ENCODE measurements around the gene PNMT. TPM values are rescaled to one million over a fixed set of nuclear protein-coding genes. Genes with fewer than 3 reads are reported as not detected.

Gene PNMT
- total and polyA plus RNA-seq, 2 donors (not counting 3 experiments of a cell fraction or from before 2014, with no cell fraction given): 0.11 TPM; not detected in 1

GRCh38 chr17:39622380-39623006 is 45.8 kb upstream of the PNMT start:
- FAIRE-seq (no peak), DNase-seq (ENCODE audit: low read depth, low spot score) (no peak)
- no peaks in the 10 kb centered on the region for H3K9me3 ChIP-seq (replicated peaks; ENCODE audit: control insufficient read depth, insufficient read depth, low read length)
- H2AFZ ChIP-seq (ENCODE audit: low read depth, low read length): no peak overlapping the region
- ChIA-PET CTCF (interaction anchor here (0.9 to 5.8 kb wide), 35 partner anchors 9 to 360 kb away, joined by 3 to 291 read pairs (median 10); partner anchors contain the start of genes ERBB2, MIEN1, PGAP3 and PNMT), POLR2A (no interaction called here)
- H3K9me1 ChIP-seq (replicated peaks; ENCODE audit: control insufficient read depth, extremely low read depth, insufficient read depth, low read length): no peaks in the 10 kb centered on the region
- dilution Hi-C loops (cut with MboI; ENCODE audit: extremely low pct_ligation_motif_present, low sequenced_read_pairs): no loop called here
- intact Hi-C loops (cut with micrococcal nuclease): loop anchor here (1.0 to 10.0 kb wide), 10 partner anchors 30 to 358 kb away; partner anchors contain the start of genes MIEN1, PNMT and PSMD3
- peaks cover 28 to 29% of the 10 kb centered on the region in 2 experiments for H3K27me3 ChIP-seq (ENCODE audit: control insufficient read depth in 2 of 2, insufficient read depth in 2 of 2, low read length in 2 of 2)
- H3K27ac ChIP-seq (ENCODE audit: insufficient read depth, low read depth, low read length): no peak overlapping the region
- H3K4me3 ChIP-seq (replicated peaks in 1 of 3; ENCODE audit: insufficient read depth in 1 of 3, low read depth in 1 of 3, low read length in 3 of 3): no peak overlapping the region
- H3K36me3 ChIP-seq (ENCODE audit: control insufficient read depth in 2 of 2, extremely low read depth in 1 of 2, insufficient read depth in 2 of 2, low read length in 2 of 2): no peaks in the 10 kb centered on the region
- H3K4me2 ChIP-seq (ENCODE audit: insufficient read depth, low read length): no peak overlapping the region
- H3K79me2 ChIP-seq (ENCODE audit: control insufficient read depth, insufficient read depth, low read length): no peaks in the 10 kb centered on the region
- H3K9ac ChIP-seq (replicated peaks; ENCODE audit: extremely low read depth, insufficient read depth, low read length): no peak overlapping the region
- no TSS peak for BruUV-seq (replicated peaks)
- TF ChIP-seq EZH2 (IDR thresholded peaks at IDR 0.05; ENCODE audit: borderline replicate concordance, low read depth, low read length, severe bottlenecking) (peak; percentile 8), MAX (IDR thresholded peaks at IDR 0.05; ENCODE audit: insufficient read depth, insufficient read length) (no peak)
- H4K20me1 ChIP-seq (replicated peaks; ENCODE audit: control insufficient read depth, extremely low read depth, insufficient read depth, low read length): no peaks in the 10 kb centered on the region
- H3K4me1 ChIP-seq (ENCODE audit: control insufficient read depth, extremely low read depth, insufficient read depth, low read length): peaks cover 7% of the 10 kb centered on the region

DNA sequence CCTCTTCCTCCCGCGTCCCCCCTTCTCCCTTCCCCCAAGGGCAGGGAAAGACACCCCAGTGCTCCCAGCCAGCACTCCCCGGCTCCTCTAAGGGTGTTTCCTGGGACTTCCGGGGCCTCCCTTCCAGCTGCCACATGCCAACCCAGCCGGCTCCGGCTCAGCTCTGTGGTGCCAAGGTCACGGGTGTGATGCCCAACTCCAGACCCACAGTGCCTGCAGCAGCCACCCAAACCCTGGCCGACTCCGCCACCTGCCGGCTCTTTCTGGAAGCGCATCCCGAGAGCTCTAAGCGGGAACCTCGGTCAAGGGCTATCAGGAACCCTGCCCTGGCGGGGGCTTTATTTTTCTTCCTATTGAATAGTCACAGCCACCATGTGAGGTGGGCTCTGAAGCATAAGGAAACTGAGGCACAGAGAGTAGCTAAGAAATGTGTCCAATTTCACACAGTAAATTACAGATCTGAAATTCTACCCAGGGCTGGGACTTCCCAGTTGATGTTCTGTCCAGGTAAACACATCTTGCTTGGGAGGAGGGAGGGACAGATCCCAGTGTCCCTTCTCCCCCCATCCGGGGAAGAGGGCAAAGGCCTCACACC is 44.8 kb upstream of the PNMT start:
- no peak overlapping the region for H3K27ac ChIP-seq (ENCODE audit: insufficient read depth, low read depth, low read length)
- H3K36me3 ChIP-seq (ENCODE audit: control insufficient read depth in 2 of 2, extremely low read depth in 1 of 2, insufficient read depth in 2 of 2, low read length in 2 of 2): no peaks in the 10 kb centered on the region
- intact Hi-C loops (cut with micrococcal nuclease) (loop anchor here (1.0 to 10.0 kb wide), 5 partner anchors 29 to 331 kb away; partner anchors contain the start of gene MIEN1), dilution Hi-C loops (cut with MboI; ENCODE audit: extremely low pct_ligation_motif_present, low sequenced_read_pairs) (no loop called here)
- H3K27me3 ChIP-seq (ENCODE audit: control insufficient read depth in 2 of 2, insufficient read depth in 2 of 2, low read length in 2 of 2): peaks cover 36% of the 10 kb centered on the region in 2 experiments
- H4K20me1 ChIP-seq (replicated peaks; ENCODE audit: control insufficient read depth, extremely low read depth, insufficient read depth, low read length): no peaks in the 10 kb centered on the region
- FAIRE-seq (peak; percentile 86), DNase-seq (ENCODE audit: low read depth, low spot score) (peak; percentile 61)
- no peak overlapping the region for H3K4me3 ChIP-seq (replicated peaks in 1 of 3; ENCODE audit: insufficient read depth in 1 of 3, low read depth in 1 of 3, low read length in 3 of 3)
- no peaks in the 10 kb centered on the region for H3K9me3 ChIP-seq (replicated peaks; ENCODE audit: control insufficient read depth, insufficient read depth, low read length)
- POLR2A ChIA-PET: no interaction called here
- no peak for TF ChIP-seq POLR2AphosphoS5 (IDR thresholded peaks at IDR 0.05; ENCODE audit: insufficient read depth, low read depth, low read length)
- TF ChIP-seq CTCF (IDR thresholded peaks at IDR 0.05; ENCODE audit: extremely low read depth in 1 of 2, insufficient read depth in 1 of 2, low read depth in 1 of 2, low read length in 2 of 2): peak; percentile 93 to 96
- peaks cover 3% of the 10 kb centered on the region for H3K4me1 ChIP-seq (ENCODE audit: control insufficient read depth, extremely low read depth, insufficient read depth, low read length)
- H3K4me2 ChIP-seq (ENCODE audit: insufficient read depth, low read length): no peak overlapping the region
- no peak overlapping the region for H2AFZ ChIP-seq (ENCODE audit: low read depth, low read length)
- CTCF ChIA-PET: interaction anchor here (0.6 to 4.0 kb wide), 57 partner anchors 8 to 418 kb away, joined by 3 to 70 read pairs (median 5); partner anchors contain the start of genes ERBB2, MED1, MIEN1 and PNMT
- H3K9ac ChIP-seq (replicated peaks; ENCODE audit: extremely low read depth, insufficient read depth, low read length): no peak overlapping the region
- no peaks in the 10 kb centered on the region for H3K79me2 ChIP-seq (ENCODE audit: control insufficient read depth, insufficient read depth, low read length)
- no peaks in the 10 kb centered on the region for H3K9me1 ChIP-seq (replicated peaks; ENCODE audit: control insufficient read depth, extremely low read depth, insufficient read depth, low read length)
- BruUV-seq (replicated peaks): no TSS peak

All from endothelial cell of umbilical vein (primary cell).